Measurements from ENCODE around the gene KIF23. TPM values are rescaled to one million over a fixed set of nuclear protein-coding genes. Genes with fewer than 3 reads are reported as not detected.
A peak's percentile ranks its signal among the peaks of the same experiment; 100 is the strongest.

KIF23 gene
- polyA plus RNA-seq, 1 donor (not counting 4 experiments of a cell fraction or from before 2014, with no cell fraction given) = 28.8 TPM

DNA sequence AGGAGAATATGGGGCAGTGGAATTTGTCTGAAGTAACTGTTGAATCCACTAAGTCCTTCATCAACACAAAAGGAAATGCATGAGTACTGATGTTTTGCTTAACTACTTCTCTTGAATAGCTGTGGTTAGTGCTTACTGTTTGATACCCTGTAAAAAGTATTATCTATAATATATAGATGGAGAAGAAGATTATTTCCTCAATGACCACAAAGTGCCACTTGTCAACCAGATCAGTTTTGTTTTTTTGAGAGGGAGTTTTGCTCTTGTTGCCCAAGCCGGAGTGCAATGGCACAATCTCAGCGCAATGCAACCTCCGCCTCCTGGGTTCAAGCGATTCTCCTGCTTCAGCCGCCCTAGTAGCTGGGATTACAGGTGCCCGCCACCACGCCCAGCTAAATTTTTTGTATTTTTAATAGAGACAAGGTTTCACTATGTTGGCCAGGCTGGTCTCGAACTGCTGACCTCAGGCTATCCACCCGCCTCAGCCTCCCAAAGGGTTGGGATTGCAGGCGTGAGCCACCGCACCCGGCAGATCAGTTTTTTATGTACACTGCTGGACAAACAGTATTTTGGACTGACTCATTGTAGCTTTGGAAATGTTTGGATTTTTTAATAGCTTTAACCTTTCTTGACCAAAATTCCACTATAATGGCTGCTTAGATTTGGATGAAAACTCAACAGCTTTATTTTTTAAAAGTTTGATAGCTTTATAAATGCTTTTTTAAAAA, 37.0 kb downstream of the KIF23 start:
- H3K79me2 ChIP-seq (ENCODE audit: control insufficient read depth, insufficient read depth, low read length) = peaks cover 30% of the 10 kb centered on the region
- H3K4me2 ChIP-seq (ENCODE audit: control insufficient read depth, extremely low read depth, insufficient read depth, low read depth, low read length) = peak overlapping the region; percentile 100
- no peak for FAIRE-seq
- H3K27ac ChIP-seq (ENCODE audit: control insufficient read depth, insufficient read depth, low read length) = no peak overlapping the region
- peaks cover 26% of the 10 kb centered on the region for H4K20me1 ChIP-seq (ENCODE audit: control insufficient read depth, extremely low read depth, insufficient read depth, low read length)
- H3K4me3 ChIP-seq (ENCODE audit: control insufficient read depth in 2 of 3, extremely low read depth in 1 of 3, insufficient read depth in 2 of 3, low read depth in 1 of 3, low read length in 3 of 3) = no peak overlapping the region
- no peak overlapping the region for H2AFZ ChIP-seq (ENCODE audit: control insufficient read depth, low read length)
- H3K4me1 ChIP-seq (ENCODE audit: control insufficient read depth, extremely low read depth, insufficient read depth, low read length) = peaks cover 22% of the 10 kb centered on the region
- DNase-seq (ENCODE audit: low read depth, low spot score) = no peak
- peaks cover 16 to 38% of the 10 kb centered on the region in 2 experiments for H3K36me3 ChIP-seq (ENCODE audit: control insufficient read depth in 2 of 2, extremely low read depth in 1 of 2, insufficient read depth in 2 of 2, low read length in 2 of 2)
- dilution Hi-C loops (cut with MboI; ENCODE audit: extremely low pct_ligation_motif_present, low sequenced_read_pairs) = no loop called here
- no peaks in the 10 kb centered on the region for H3K27me3 ChIP-seq (ENCODE audit: control insufficient read depth, extremely low read depth, insufficient read depth, low read length)
- no peak for TF ChIP-seq EZH2 (IDR thresholded peaks at IDR 0.05; ENCODE audit: low read length)
- H3K9me1 ChIP-seq (ENCODE audit: control insufficient read depth, extremely low read depth, insufficient read depth, low read length) = peaks cover 13% of the 10 kb centered on the region
- H3K9me3 ChIP-seq (ENCODE audit: control insufficient read depth, low read depth, low read length) = no peaks in the 10 kb centered on the region
- no peak overlapping the region for H3K9ac ChIP-seq (ENCODE audit: control insufficient read depth, extremely low read depth, insufficient read depth, low read length)

DNA sequence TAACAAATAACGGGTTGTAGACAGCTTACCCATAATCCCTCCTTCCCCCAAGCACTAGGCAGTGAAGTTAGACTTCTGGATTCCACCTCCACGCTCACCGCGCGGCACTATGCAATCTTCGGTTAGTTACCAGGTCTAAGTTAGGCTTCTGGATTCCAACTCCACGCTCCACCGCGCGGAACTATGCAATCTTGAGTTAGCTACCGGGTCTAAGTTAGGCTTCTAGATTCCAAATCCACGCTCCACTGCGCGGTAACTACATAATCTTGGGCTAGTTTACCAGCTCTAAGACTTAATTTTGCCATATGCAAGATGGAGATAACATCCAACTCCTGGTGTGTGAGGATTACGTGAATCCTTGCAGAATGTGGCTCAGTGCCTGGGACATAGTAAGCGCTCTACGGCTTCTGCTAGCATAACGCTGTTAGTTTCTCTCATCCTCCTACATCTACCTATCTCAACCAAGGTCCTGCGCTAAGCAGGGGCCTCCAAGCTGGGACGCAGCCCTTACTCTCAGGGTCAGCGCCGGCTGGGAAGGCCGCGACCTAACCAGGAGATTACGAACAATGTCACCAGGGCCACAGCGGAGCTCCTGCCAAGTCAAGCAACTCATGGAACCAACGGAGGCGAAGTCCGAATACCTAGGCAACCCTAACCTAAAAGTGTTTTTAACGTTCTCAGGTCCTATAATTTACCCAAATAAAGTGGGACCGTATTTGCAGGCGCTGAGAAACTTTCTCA, 38.0 kb downstream of the KIF23 start:
- dilution Hi-C loops (cut with MboI; ENCODE audit: extremely low pct_ligation_motif_present, low sequenced_read_pairs) = no loop called here
- Histone ChIP-seq H3K27ac (ENCODE audit: control insufficient read depth, insufficient read depth, low read length) (peak overlapping the region; percentile 92), H3K79me2 (ENCODE audit: control insufficient read depth, insufficient read depth, low read length) (peaks cover 30% of the 10 kb centered on the region), H3K4me1 (ENCODE audit: control insufficient read depth, extremely low read depth, insufficient read depth, low read length) (peaks cover 22% of the 10 kb centered on the region), H3K4me3 (ENCODE audit: control insufficient read depth in 2 of 3, extremely low read depth in 1 of 3, insufficient read depth in 2 of 3, low read depth in 1 of 3, low read length in 3 of 3) (peak overlapping the region; percentile 97 to 100 (median 99)), H3K36me3 (ENCODE audit: control insufficient read depth in 2 of 2, extremely low read depth in 1 of 2, insufficient read depth in 2 of 2, low read length in 2 of 2) (peaks cover 16 to 37% of the 10 kb centered on the region in 2 experiments), H4K20me1 (ENCODE audit: control insufficient read depth, extremely low read depth, insufficient read depth, low read length) (peaks cover 32% of the 10 kb centered on the region), H3K9ac (ENCODE audit: control insufficient read depth, extremely low read depth, insufficient read depth, low read length) (peak overlapping the region; percentile 97), H3K9me3 (ENCODE audit: control insufficient read depth, low read depth, low read length) (no peaks in the 10 kb centered on the region), H3K27me3 (ENCODE audit: control insufficient read depth, extremely low read depth, insufficient read depth, low read length) (no peaks in the 10 kb centered on the region), H3K9me1 (ENCODE audit: control insufficient read depth, extremely low read depth, insufficient read depth, low read length) (peaks cover 13% of the 10 kb centered on the region), H3K4me2 (ENCODE audit: control insufficient read depth, extremely low read depth, insufficient read depth, low read depth, low read length) (peak overlapping the region; percentile 100), H2AFZ (ENCODE audit: control insufficient read depth, low read length) (peak overlapping the region; percentile 99)
- no peak for TF ChIP-seq EZH2 (IDR thresholded peaks at IDR 0.05; ENCODE audit: low read length)
- TF ChIP-seq, protein P1, sequence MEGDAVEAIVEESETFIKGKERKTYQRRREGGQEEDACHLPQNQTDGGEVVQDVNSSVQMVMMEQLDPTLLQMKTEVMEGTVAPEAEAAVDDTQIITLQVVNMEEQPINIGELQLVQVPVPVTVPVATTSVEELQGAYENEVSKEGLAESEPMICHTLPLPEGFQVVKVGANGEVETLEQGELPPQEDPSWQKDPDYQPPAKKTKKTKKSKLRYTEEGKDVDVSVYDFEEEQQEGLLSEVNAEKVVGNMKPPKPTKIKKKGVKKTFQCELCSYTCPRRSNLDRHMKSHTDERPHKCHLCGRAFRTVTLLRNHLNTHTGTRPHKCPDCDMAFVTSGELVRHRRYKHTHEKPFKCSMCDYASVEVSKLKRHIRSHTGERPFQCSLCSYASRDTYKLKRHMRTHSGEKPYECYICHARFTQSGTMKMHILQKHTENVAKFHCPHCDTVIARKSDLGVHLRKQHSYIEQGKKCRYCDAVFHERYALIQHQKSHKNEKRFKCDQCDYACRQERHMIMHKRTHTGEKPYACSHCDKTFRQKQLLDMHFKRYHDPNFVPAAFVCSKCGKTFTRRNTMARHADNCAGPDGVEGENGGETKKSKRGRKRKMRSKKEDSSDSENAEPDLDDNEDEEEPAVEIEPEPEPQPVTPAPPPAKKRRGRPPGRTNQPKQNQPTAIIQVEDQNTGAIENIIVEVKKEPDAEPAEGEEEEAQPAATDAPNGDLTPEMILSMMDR (optimal IDR thresholded peaks at IDR 0.05 in 1 of 3, IDR thresholded peaks at IDR 0.05 in 1 of 3, conservative IDR thresholded peaks at IDR 0.05 in 1 of 3; ENCODE audit: extremely low read depth in 1 of 3, insufficient read depth in 2 of 3, low read length in 3 of 3) = no peak
- no peak for DNase-seq (ENCODE audit: low read depth, low spot score)
- peak; percentile 39 for FAIRE-seq
